H1 (cell line): ENCODE results near the gene FCMR. TPM values are rescaled to one million over a fixed set of nuclear protein-coding genes. Genes with fewer than 3 reads are reported as not detected.

ENCODE experiments used
- CTCF ChIA-PET: fragments of 300-600 bp; sonication (Branson Sonifier 250); formaldehyde crosslinking; loops from one replicate; lab custom pipeline; 2021; ENCODE audit not compliant: partially characterized antibody; lab: Charles Lee
- POLR2A ChIA-PET: fragments of 300-600 bp; sonication (Branson Sonifier 250); formaldehyde crosslinking; loops from one replicate; lab custom pipeline; 2021; ENCODE audit warnings: inconsistent platforms; ENCODE audit not compliant: partially characterized antibody; lab: Charles Lee
- DNase-seq, 2 experiments: peaks; one replicate each; pipeline versions ENCODE4 v3.0.0 to v3.0.0-alpha.2; 2010 to 2022; ENCODE audit warnings: low spot score in 2 of 2, low read depth in 1 of 2, mixed read lengths in 1 of 2
- FAIRE-seq: peaks from 2 replicates; lab custom pipeline; 2011; peaks lifted over from hg19 to GRCh38; lab: Jason Lieb, UNC
- H2AFZ ChIP-seq: 2 replicates; pipeline ENCODE4 v1.8.1; 2012; ENCODE audit warnings: low read length, inconsistent platforms
- H2AK5ac ChIP-seq: 2 replicates; pipeline ENCODE4 v1.6.1; 2013; ENCODE audit warnings: low read depth, low read length
- H2BK120ac ChIP-seq: replicated peaks from 2 replicates; pipeline ENCODE3; 2013; ENCODE audit warnings: low read depth, low read length, inconsistent platforms
- H2BK12ac ChIP-seq: 2 replicates; pipeline ENCODE4 v1.6.1; 2013; ENCODE audit warnings: low read depth, low read length
- H2BK15ac ChIP-seq: 2 replicates; pipeline ENCODE4 v1.6.1; 2013; ENCODE audit warnings: low read length
- H2BK20ac ChIP-seq: 2 replicates; pipeline ENCODE4 v1.6.1; 2013; ENCODE audit warnings: low read length
- H2BK5ac ChIP-seq: 2 replicates; pipeline ENCODE4 v1.6.1; 2013; ENCODE audit warnings: low read depth, low read length
- H3K14ac ChIP-seq: 2 replicates; pipeline ENCODE4 v1.6.1; 2013; ENCODE audit warnings: inconsistent platforms; ENCODE audit not compliant: insufficient read length
- H3K18ac ChIP-seq: 2 replicates; pipeline ENCODE4 v1.6.1; 2013; ENCODE audit warnings: low read length; ENCODE audit errors: extremely low read depth
- H3K23ac ChIP-seq: 2 replicates; pipeline ENCODE4 v1.6.1; 2013; ENCODE audit warnings: inconsistent platforms; ENCODE audit not compliant: insufficient read length
- H3K23me2 ChIP-seq: 2 replicates; pipeline ENCODE4 v1.6.1; 2013; ENCODE audit warnings: low read depth, low read length
- H3K27ac ChIP-seq: 2 replicates; pipeline ENCODE4 v1.6.1; 2011; ENCODE audit warnings: low read depth, low read length, inconsistent platforms
- H3K27me3 ChIP-seq, 4 experiments: replicated peaks in 1 of 4; 1 replicate in 1 of 4; 2 replicates in 3 of 4; pipeline versions ENCODE4 v1.6.1 to v1.8.1; 2011 to 2013; ENCODE audit warnings: low read length in 3 of 4, mild to moderate bottlenecking in 3 of 4, inconsistent platforms in 2 of 4, mixed read lengths in 2 of 4, moderate library complexity in 1 of 4; ENCODE audit not compliant: control insufficient read depth in 3 of 4, insufficient read depth in 3 of 4; ENCODE audit errors: extremely low read depth in 1 of 4
- H3K36me3 ChIP-seq, 4 experiments: 2 replicates each; pipeline versions ENCODE4 v1.6.1 to v1.8.1; 2011 to 2013; ENCODE audit warnings: mild to moderate bottlenecking in 4 of 4, low read length in 3 of 4, moderate library complexity in 2 of 4, control low read depth in 1 of 4, inconsistent platforms in 1 of 4; ENCODE audit not compliant: insufficient read depth in 4 of 4, control insufficient read depth in 2 of 4
- H3K4ac ChIP-seq: replicated peaks from 2 replicates; pipeline ENCODE3; 2013; ENCODE audit warnings: low read length, low read depth, mixed read lengths, inconsistent platforms; ENCODE audit not compliant: insufficient read length
- H3K4me1 ChIP-seq, 4 experiments: replicated peaks in 1 of 4; 1 replicate in 1 of 4; 2 replicates in 3 of 4; pipeline versions ENCODE4 v1.6.1 to v1.8.1; 2011 to 2013; ENCODE audit warnings: low read length in 3 of 4, inconsistent platforms in 2 of 4, mixed read lengths in 1 of 4; ENCODE audit not compliant: insufficient read depth in 4 of 4, control insufficient read depth in 3 of 4
- H3K4me2 ChIP-seq, 2 experiments: 2 replicates each; pipeline versions ENCODE4 v1.6.1 to v1.8.1; 2011 to 2013; ENCODE audit warnings: low read depth in 2 of 2, low read length in 2 of 2, control low read depth in 1 of 2, inconsistent platforms in 1 of 2, mild to moderate bottlenecking in 1 of 2; ENCODE audit not compliant: insufficient read depth in 1 of 2
- H3K4me3 ChIP-seq, 4 experiments: fragments of 200-600, 300-600 bp in 1 of 4; sonication (generic), shearing (Covaris generic), sonication (Bioruptor Twin) in 1 of 4; 2 replicates each; pipeline versions ENCODE4 v1.5.1 to v1.8.1; 2011 to 2016; ENCODE audit warnings: low read length in 4 of 4, low read depth in 3 of 4, control low read depth in 2 of 4, inconsistent platforms in 2 of 4, mild to moderate bottlenecking in 2 of 4, mixed read lengths in 1 of 4, moderate library complexity in 1 of 4; ENCODE audit not compliant: insufficient read depth in 2 of 4; ENCODE audit errors: extremely low read depth in 1 of 4
- H3K56ac ChIP-seq: replicated peaks from 2 replicates; pipeline ENCODE3; 2013; ENCODE audit warnings: low read depth, mild to moderate bottlenecking, mixed read lengths, low read length, inconsistent platforms; ENCODE audit not compliant: insufficient read length
- H3K79me1 ChIP-seq: 2 replicates; pipeline ENCODE4 v1.6.1; 2013; ENCODE audit warnings: low read depth, low read length, control low read depth
- H3K79me2 ChIP-seq, 2 experiments: 2 replicates each; pipeline versions ENCODE4 v1.6.1 to v1.8.1; 2012 to 2013; ENCODE audit warnings: low read length in 2 of 2, mild to moderate bottlenecking in 2 of 2, inconsistent platforms in 1 of 2; ENCODE audit not compliant: insufficient read depth in 2 of 2, control insufficient read depth in 1 of 2
- H3K9ac ChIP-seq, 4 experiments: replicated peaks in 1 of 4; 1 replicate in 1 of 4; 2 replicates in 3 of 4; pipeline versions ENCODE4 v1.6.1 to v1.8.1; 2011 to 2013; ENCODE audit warnings: low read depth in 3 of 4, low read length in 3 of 4, control low read depth in 2 of 4, mild to moderate bottlenecking in 2 of 4, moderate library complexity in 2 of 4, inconsistent platforms in 1 of 4; ENCODE audit errors: extremely low read depth in 1 of 4
- H3K9me3 ChIP-seq, 2 experiments: 2 replicates each; pipeline versions ENCODE4 v1.6.1 to v1.8.1; 2012 to 2013; ENCODE audit warnings: mild to moderate bottlenecking in 2 of 2, moderate library complexity in 2 of 2, control low read depth in 1 of 2, inconsistent platforms in 1 of 2, low read depth in 1 of 2, low read length in 1 of 2, mixed read lengths in 1 of 2; ENCODE audit not compliant: insufficient read depth in 2 of 2
- H4K20me1 ChIP-seq, 2 experiments: replicated peaks in 1 of 2; 2 replicates each; pipeline versions ENCODE3 to v1.8.1; 2011 to 2013; ENCODE audit warnings: inconsistent platforms in 2 of 2, low read length in 2 of 2, mild to moderate bottlenecking in 1 of 2; ENCODE audit not compliant: insufficient read depth in 2 of 2, control insufficient read depth in 1 of 2
- H4K5ac ChIP-seq: 2 replicates; pipeline ENCODE4 v1.6.1; 2013; ENCODE audit warnings: low read length, low read depth, mixed read lengths, inconsistent platforms; ENCODE audit not compliant: insufficient read length
- H4K8ac ChIP-seq: 2 replicates; pipeline ENCODE4 v1.8.0; 2013; ENCODE audit warnings: mild to moderate bottlenecking, moderate library complexity, low read length, inconsistent platforms; ENCODE audit not compliant: insufficient read depth; ENCODE audit errors: extremely low read depth
- H4K91ac ChIP-seq: replicated peaks from 2 replicates; pipeline ENCODE3; 2013; ENCODE audit warnings: low read length, mixed read lengths, inconsistent platforms; ENCODE audit not compliant: insufficient read length
- ATF2 ChIP-seq: IDR thresholded peaks from 2 replicates; pipeline ENCODE4 v1.6.1; 2012; ENCODE audit warnings: low read length, inconsistent platforms
- BCL11A ChIP-seq, 2 experiments: IDR thresholded peaks; one replicate each; pipeline ENCODE4 v1.6.1; 2011; ENCODE audit warnings: low read depth in 2 of 2, low read length in 2 of 2, mild to moderate bottlenecking in 2 of 2
- CHD2 ChIP-seq: IDR thresholded peaks from 2 replicates; pipeline ENCODE4 v1.6.1; 2012; ENCODE audit warnings: low read length, improper control_type of control experiment
- JUND ChIP-seq: IDR thresholded peaks from 2 replicates; pipeline ENCODE4 v1.6.1; 2011; ENCODE audit warnings: mild to moderate bottlenecking, improper control_type of control experiment, low read length
- KDM1A ChIP-seq: fragments of 200-600, 300-600 bp; sonication (generic); IDR thresholded peaks from 2 replicates; pipeline ENCODE4 v1.7.1; 2016; ENCODE audit warnings: mild to moderate bottlenecking, low read length, borderline replicate concordance
- PHF8 ChIP-seq: fragments of 200-600 bp; sonication (generic); conservative IDR thresholded peaks from 2 replicates; pipeline ENCODE4 v1.7.1; 2012; ENCODE audit warnings: low read depth, mild to moderate bottlenecking, inconsistent platforms, low read length, moderate library complexity
- RNF2 ChIP-seq: fragments of 200-900, 300-1000 bp; sonication (generic); IDR thresholded peaks from 2 replicates; pipeline ENCODE4 v1.7.1; 2016; ENCODE audit warnings: borderline replicate concordance, low read depth, mild to moderate bottlenecking, antibody characterized with exemption, low read length; ENCODE audit not compliant: poor library complexity, severe bottlenecking; ENCODE audit errors: missing control alignments
- SRF ChIP-seq: IDR thresholded peaks from 2 replicates; pipeline ENCODE4 v1.6.1; 2011; ENCODE audit warnings: mild to moderate bottlenecking, low read depth, low read length, moderate library complexity
- SUZ12 ChIP-seq: fragments of 200-600 bp; sonication (generic); IDR thresholded peaks from 2 replicates; pipeline ENCODE4 v1.6.1; 2012; ENCODE audit warnings: mild to moderate bottlenecking, inconsistent platforms, low read length, moderate library complexity, mixed read lengths
- TAF1 ChIP-seq: IDR thresholded peaks from 2 replicates; pipeline ENCODE4 v1.6.1; 2011; ENCODE audit warnings: mild to moderate bottlenecking, low read depth, low read length
- TAF7 ChIP-seq: optimal IDR thresholded peaks from 2 replicates; pipeline ENCODE3; 2011; ENCODE audit warnings: low read depth, mild to moderate bottlenecking, inconsistent platforms, low read length, moderate library complexity, borderline replicate concordance
- TCF12 ChIP-seq: IDR thresholded peaks from 2 replicates; pipeline ENCODE4 v1.6.1; 2011; ENCODE audit warnings: low read depth, mild to moderate bottlenecking, low read length
- WGBS, 2 experiments: shearing (Covaris generic) in 1 of 2; methylation state at CpG; one replicate each; pipeline versions ENCODE4 v1.1.6 to v1.1.7; 2013 to 2015; ENCODE audit warnings: low lambda C conversion rate in 2 of 2, mixed read lengths in 2 of 2, inconsistent platforms in 1 of 2, low coverage in 1 of 2, missing lambda C conversion rate in 1 of 2; ENCODE audit not compliant: insufficient replicate concordance in 2 of 2, insufficient coverage in 1 of 2, insufficient read length in 1 of 2; ENCODE audit errors: extremely low coverage in 1 of 2, missing lambda C conversion rate in 1 of 2; 5-methylcytosine and 5-hydroxymethylcytosine counted together
- polyA plus RNA-seq, 7 experiments: library from polyadenylated mRNA; depleted of rRNA in 3 of 7; stranded (reverse) in 5 of 7; unstranded in 2 of 7; fragments of >200 nt in 5 of 7; fragments of 200-250 nt in 2 of 7; gene quantifications; 1 replicate in 5 of 7; 2 replicates in 1 of 7; 4 replicates in 1 of 7; pipeline versions ENCODE4 v1.2.1 to v1.2.3, GENCODE V29; 2011 to 2013; ENCODE audit warnings: missing spikeins in 2 of 7, mixed read lengths in 2 of 7
- total RNA-seq: library from RNA; stranded (reverse); fragmentation: NEBNext Ultra II Directional; extraction: Animal tissue kit (Norgen Biotek cat#: 25700); gene quantifications from 2 replicates; pipeline ENCODE4 v1.2.1, GENCODE V29; 2021

The FCMR gene
- total and polyA plus RNA-seq, 2 of the 8 experiments (the other 6 are each of a cell fraction or from before 2014, with no cell fraction given) = 0.53 TPM; not detected in 1

GRCh38 chr1:206963119-206963712 lies 41.5 kb upstream of the FCMR start:
- Histone ChIP-seq H4K20me1 (no peaks in the 10 kb centered on the region), H3K23ac (no peak overlapping the region), H3K36me3 (no peaks in the 10 kb centered on the region), H3K9me3 (no peaks in the 10 kb centered on the region), H2AK5ac (no peak overlapping the region), H3K14ac (no peak overlapping the region), H2BK120ac (no peak overlapping the region), H3K4me2 (no peak overlapping the region), H3K4me1 (no peaks in the 10 kb centered on the region), H3K27ac (no peak overlapping the region), H3K27me3 (no peaks in the 10 kb centered on the region), H4K5ac (no peak overlapping the region), H3K9ac (no peak overlapping the region), H3K79me1 (no peaks in the 10 kb centered on the region), H2BK20ac (no peak overlapping the region), H3K18ac (no peak overlapping the region), H4K8ac (no peak overlapping the region), H3K79me2 (no peaks in the 10 kb centered on the region), H3K56ac (no peak overlapping the region), H2BK5ac (no peak overlapping the region), H2BK12ac (no peak overlapping the region), H3K4ac (no peak overlapping the region), H4K91ac (no peak overlapping the region), H3K4me3 (no peak overlapping the region), H2AFZ (no peak overlapping the region), H2BK15ac (no peak overlapping the region), H3K23me2 (no peaks in the 10 kb centered on the region)
- 91% methylated on average over 5 of the region's 5 CpGs; no CpG with 5 or more reads in 1 of the 2 experiments for WGBS, 2 experiments
- ChIA-PET CTCF (interaction anchor here (0.9 to 1.7 kb wide), 6 partner anchors 9 to 239 kb away, joined by 3 to 5 read pairs (median 3); no protein-coding TSS in a partner anchor), POLR2A (no interaction called here)
- FAIRE-seq = no peak
- DNase-seq = no peak
- TF ChIP-seq BCL11A (IDR thresholded peaks at IDR 0.05; ENCODE audit: low read depth in 2 of 2, low read length in 2 of 2) (no peak), SUZ12 (no peak), CHD2 (no peak), RNF2 (no peak), TAF1 (no peak), TAF7 (no peak), JUND (no peak), KDM1A (no peak), PHF8 (no peak), ATF2 (no peak), SRF (no peak), TCF12 (no peak)
